Astrocyte of the cerebellum (primary cell): ENCODE data around the gene CDC25C.

Experiments used
- DNase-seq: peaks from one replicate; pipeline ENCODE4 v3.0.0-alpha.2; 2011; ENCODE audit warnings: low read depth
- H3K4me3 ChIP-seq: 2 replicates; pipeline ENCODE4 v1.5.1; 2011; ENCODE audit warnings: mild to moderate bottlenecking, low read depth, low read length, moderate library complexity
- in situ Hi-C: cut with HindIII; loops from 2 replicates; pipeline ENCODE4 v1.10.0; 2017; ENCODE audit warnings: low sequenced_read_pairs
- TF ChIP-seq, protein P1 (sequence below): IDR thresholded peaks from 2 replicates; pipeline ENCODE4 v1.5.1; 2012; ENCODE audit warnings: low read length, low read depth, moderate library complexity, mild to moderate bottlenecking; ENCODE audit errors: missing control alignments

The CDC25C gene

DNA sequence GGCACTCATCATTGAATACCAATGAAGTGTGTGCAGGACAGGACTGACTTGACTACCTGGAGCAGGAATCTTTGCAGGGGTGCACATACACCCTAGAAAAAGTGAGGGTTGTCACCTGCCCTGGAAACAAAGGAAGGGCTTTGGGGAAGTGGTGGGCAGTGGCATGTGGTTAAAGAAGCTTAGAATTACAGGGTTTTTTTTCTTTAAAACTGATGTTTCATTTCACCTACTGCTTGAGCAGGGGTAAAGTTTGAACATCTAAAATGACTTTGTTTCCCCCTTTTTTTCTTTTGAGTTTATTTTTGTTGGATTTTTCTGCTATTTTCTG, 18.9 kb upstream of the CDC25C start:
- DNase-seq: no peak
- in situ Hi-C loops: no loop called here
- H3K4me3 ChIP-seq: no peak overlapping the region
- TF ChIP-seq, protein P1, sequence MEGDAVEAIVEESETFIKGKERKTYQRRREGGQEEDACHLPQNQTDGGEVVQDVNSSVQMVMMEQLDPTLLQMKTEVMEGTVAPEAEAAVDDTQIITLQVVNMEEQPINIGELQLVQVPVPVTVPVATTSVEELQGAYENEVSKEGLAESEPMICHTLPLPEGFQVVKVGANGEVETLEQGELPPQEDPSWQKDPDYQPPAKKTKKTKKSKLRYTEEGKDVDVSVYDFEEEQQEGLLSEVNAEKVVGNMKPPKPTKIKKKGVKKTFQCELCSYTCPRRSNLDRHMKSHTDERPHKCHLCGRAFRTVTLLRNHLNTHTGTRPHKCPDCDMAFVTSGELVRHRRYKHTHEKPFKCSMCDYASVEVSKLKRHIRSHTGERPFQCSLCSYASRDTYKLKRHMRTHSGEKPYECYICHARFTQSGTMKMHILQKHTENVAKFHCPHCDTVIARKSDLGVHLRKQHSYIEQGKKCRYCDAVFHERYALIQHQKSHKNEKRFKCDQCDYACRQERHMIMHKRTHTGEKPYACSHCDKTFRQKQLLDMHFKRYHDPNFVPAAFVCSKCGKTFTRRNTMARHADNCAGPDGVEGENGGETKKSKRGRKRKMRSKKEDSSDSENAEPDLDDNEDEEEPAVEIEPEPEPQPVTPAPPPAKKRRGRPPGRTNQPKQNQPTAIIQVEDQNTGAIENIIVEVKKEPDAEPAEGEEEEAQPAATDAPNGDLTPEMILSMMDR: no peak

DNA sequence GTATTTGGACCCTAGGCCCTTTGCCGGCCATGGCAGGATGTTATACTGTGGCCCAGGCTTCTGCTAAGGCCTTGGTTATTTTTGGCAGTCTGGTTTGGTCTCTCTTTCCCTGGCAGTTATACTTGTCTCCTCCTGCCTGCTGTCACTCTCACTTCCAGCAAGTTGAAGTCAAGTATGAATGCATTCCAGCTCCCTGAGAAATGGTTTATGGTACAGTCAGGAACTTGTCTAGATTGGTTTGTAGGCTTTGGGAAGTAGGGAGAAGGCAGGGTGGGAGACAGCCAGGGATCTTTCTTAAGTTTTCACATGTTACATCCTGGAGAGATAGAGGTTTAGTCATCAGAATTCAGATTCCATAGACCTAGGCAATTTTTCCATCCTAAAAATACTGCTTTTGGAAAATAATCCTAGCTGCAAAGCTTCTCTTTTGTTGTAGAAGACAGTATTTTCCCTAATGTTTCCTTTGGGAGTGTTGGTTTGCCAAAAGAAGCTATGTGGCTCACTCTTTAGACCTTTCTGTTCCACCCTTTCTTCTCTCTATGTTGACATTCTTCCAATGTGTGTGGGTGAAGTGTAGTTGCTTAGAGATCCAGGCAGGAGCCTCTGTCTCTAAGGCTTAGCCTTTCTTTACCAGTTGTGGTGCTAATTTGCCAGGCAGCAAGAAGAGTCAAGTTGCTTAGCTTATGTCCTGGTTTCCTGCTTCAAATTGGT, 18.4 kb upstream of the CDC25C start:
- H3K4me3 ChIP-seq: no peak overlapping the region
- no peak for DNase-seq
- in situ Hi-C loops: no loop called here
- TF ChIP-seq, protein P1: no peak

DNA sequence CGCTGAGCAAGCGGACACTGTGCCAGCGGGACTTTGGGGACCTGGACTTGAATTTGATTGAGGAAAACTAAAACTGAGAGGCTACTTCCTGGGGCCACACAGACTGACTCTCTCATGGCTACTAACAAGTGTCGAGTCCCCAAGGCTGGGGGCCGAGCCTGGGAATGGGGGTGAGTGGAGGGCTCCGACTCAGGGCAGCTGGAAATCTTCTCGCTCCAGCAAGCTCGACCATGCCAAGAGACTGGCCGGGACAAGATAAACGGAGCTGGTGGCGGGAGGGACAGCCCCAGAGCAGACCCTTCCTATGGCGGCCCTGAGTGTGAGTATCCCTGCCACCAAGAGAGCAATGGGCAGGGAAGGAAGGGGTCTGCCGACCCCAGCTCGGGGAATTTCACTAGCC, 15.3 kb upstream of the CDC25C start:
- TF ChIP-seq, protein P1: no peak
- in situ Hi-C loops: no loop called here
- no peak overlapping the region for H3K4me3 ChIP-seq
- DNase-seq: no peak

DNA sequence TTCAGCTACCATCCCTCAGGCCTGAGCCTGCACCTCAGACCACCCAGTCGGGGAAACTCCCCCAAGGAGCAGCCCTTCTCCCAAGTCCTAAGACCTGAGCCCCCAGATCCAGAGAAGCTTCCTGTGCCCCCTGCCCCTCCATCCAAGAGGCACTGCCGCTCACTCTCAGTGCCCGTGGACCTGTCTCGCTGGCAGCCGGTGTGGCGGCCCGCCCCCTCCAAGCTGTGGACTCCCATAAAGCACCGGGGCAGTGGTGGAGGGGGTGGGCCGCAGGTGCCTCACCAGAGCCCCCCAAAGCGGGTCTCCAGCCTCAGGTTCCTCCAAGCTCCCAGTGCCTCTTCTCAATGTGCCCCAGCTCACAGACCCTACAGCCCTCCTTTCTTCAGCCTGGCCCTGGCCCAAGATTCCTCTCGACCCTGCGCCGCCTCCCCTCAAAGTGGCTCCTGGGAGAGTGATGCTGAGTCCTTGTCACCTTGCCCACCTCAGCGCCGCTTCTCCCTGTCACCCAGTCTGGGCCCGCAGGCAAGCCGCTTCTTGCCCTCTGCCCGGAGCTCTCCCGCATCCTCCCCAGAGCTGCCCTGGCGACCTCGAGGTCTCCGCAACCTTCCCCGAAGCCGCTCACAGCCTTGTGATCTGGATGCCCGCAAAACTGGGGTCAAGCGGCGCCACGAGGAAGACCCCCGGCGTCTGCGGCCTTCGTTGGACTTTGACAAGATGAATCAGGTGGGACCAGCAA, 13.5 kb upstream of the CDC25C start:
- in situ Hi-C loops: no loop called here
- H3K4me3 ChIP-seq: no peak overlapping the region
- TF ChIP-seq, protein P1: no peak
- no peak for DNase-seq

DNA sequence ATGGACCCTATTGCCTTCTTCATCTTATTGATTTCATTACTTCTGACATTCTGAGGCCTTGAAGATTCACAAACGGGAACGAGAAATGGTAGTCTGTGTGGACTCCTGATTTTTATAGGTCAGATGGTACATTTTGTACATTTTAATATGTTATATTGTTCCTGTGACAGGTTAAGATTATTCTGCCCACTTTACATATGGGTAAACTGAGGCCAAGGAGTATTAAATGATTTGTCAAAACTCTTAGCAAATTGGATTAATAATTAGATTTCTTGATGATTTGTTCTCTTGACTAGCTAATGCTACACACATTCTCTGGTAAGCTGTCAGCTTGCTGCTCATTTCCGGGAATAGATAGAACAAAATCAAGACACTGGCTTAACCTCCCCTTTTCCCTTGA, 8.4 kb upstream of the CDC25C start:
- TF ChIP-seq, protein P1: no peak
- peak overlapping the region; percentile 61 for H3K4me3 ChIP-seq
- in situ Hi-C loops: no loop called here
- no peak for DNase-seq

DNA sequence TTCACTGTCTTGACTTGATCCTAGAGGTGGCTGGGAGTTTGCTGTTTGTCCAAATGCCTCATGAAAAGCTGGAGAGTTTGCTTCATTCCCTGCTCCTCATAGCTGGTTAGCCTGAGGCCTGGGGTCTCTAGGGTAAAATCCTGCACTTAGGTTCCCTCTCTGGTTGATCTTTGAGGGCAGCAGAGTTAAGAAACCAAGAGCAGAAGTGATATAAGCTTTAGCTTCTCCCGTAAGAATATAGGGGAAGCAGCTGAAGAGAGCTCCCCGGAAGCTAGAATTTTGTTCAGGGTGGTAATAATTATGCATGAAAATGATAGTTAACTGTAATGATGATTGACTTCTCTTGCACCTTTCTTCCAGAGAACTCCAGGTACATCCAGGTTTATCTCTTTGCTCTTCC, 7.9 kb upstream of the CDC25C start:
- in situ Hi-C loops: no loop called here
- H3K4me3 ChIP-seq: peak overlapping the region; percentile 61
- TF ChIP-seq, protein P1: no peak
- DNase-seq: no peak
